RCC 7860 (cell line): ENCODE results near the gene PRPF38B.
"Not testable (repeated sequence)": the region's sequence is repeated elsewhere in the genome, so short reads cannot be mapped to it uniquely, and the experiment has no call there.

ENCODE experiments used
- DNase-seq: peaks from one replicate; pipeline ENCODE4 v3.0.0-alpha.2; 2015; ENCODE audit warnings: low spot score
- FAIRE-seq: peaks from 2 replicates; lab custom pipeline; 2012; peaks lifted over from hg19 to GRCh38; lab: Jason Lieb, UNC

Gene PRPF38B, protein sequence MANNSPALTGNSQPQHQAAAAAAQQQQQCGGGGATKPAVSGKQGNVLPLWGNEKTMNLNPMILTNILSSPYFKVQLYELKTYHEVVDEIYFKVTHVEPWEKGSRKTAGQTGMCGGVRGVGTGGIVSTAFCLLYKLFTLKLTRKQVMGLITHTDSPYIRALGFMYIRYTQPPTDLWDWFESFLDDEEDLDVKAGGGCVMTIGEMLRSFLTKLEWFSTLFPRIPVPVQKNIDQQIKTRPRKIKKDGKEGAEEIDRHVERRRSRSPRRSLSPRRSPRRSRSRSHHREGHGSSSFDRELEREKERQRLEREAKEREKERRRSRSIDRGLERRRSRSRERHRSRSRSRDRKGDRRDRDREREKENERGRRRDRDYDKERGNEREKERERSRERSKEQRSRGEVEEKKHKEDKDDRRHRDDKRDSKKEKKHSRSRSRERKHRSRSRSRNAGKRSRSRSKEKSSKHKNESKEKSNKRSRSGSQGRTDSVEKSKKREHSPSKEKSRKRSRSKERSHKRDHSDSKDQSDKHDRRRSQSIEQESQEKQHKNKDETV

DNA sequence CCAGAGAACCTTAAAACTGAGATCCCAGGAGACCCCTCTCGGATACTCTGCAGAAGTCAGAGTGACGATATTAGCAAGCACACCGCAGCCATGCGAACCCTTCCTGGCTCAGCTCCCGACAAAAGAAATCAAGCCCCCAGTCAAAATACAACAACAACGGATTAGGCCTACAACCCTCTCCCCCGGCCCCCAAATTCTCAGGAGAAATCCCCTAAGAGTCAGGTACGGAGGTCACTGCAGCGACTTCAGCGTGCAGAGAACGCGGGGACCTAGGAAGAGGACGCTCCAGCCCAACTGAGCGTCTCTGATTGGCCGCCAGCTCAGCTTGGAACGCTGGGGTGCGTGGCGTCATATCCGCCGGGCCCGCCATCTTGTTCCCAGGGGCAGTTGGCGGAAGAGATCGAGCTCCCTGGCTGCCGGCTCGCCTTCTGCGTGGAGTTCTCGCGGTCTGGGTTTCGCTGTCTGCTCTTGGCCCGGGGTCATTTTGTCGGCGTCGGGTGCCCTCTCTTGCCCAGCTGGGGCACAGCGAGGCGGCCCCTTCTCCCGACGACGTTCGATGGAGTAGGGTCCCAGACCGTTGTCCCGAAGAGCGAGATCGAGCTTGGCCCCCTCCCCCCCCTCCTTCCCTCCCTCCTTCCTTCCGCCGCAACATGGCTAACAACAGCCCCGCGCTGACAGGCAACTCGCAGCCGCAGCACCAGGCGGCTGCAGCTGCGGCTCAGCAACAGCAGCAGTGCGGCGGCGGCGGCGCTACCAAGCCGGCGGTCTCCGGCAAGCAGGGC lies at the start of gene PRPF38B:
TSS of gene PRPF38B (plus strand) at position 369 of the 782 bp plus-strand sequence. CDS start at position 651, 282 bp downstream.
- peak; percentile 71 for FAIRE-seq

DNA sequence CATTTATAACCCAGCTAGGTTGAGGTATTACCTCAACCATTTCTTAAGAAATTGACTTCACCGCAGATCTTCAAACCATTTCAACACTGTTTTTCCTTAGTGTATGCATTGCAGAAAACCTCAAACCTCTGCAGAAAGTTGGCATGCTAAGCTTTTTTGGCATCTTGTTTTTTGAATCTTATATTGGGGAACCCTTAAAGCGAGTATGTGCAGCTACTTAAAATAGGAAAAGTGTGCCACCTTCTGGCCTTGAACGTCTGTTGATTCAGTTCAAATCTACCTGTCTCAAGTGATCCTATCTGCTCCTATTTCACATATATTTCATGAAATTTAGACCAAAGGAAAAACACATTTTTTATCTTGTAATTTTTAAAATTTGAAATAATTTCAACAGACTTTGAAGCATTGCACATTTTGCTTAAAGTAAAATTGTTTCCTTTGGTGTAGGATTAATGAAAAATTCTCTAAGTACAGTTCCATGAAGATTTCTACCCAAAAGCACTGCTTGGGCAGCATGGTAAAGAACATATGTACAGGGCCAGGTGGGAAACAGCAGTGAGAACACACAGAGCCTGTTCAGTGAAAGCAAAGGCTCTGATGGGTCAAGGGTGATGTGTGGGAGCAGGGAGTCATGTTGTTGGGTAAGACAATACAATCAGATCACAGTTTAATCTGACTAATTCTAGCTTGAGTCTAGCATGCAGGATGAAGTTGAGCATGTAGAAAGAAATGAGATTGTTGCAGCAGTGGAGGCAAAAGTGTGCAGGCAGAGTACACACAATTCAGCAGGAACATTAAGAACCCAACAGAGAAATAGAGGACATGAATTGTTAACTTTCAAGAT lies 48.4 kb upstream of the PRPF38B start:
- DNase-seq (peak; percentile 36), FAIRE-seq (peak; percentile 52)

More for the DNA sequence above, at the start of gene PRPF38B:
- DNase-seq = peak; percentile 77

DNA sequence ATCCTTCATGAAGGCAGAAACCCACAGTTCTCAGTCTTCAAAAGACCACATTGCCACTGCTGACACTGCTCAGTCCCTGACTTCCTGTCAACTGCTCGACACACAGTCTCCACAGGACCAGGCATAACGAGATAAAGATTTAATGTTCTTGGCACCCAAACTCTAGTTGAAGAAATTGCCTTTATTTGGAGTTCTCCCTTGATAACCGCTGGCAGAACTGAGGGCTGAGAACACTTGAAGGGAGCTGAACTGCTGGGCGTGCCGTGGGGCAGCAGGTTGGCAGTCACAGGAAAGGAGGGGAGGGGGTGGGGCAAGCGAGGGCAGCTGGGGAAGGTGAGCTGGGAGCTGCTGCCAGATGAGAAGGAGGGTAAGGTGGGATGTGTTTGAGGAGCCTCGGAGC lies 47.1 kb upstream of the PRPF38B start:
- DNase-seq (no peak), FAIRE-seq (no peak)

DNA sequence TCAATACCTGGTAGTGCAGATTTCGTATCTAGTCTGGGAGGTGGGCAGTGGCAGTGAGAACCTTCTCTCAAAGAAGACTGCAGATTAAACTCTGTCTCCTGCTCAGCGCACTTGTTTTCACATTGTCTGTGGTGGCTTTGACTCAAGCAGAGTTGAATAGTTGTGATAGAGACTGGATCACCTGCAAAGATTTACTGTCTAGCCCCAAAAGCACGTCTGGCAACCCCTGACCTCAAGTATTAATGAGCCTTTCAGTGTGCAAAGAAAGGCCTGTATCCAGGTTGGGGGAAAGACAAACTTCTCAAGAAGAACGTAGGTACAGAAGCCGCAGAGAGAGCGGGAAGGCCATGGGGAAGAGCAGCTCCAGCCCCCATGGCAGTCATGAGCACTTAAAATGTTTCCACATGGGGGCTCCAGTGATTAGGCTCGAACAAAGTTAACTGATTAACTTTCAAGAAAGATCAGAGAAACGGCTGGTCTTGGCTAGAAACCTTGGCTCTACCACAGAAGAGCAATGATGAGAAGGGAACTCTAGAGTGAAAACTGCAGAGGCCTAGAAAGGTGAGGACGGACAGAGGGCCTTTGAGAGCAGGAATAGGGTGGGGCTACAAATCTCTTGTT lies 46.4 kb upstream of the PRPF38B start:
- FAIRE-seq = no peak

DNA sequence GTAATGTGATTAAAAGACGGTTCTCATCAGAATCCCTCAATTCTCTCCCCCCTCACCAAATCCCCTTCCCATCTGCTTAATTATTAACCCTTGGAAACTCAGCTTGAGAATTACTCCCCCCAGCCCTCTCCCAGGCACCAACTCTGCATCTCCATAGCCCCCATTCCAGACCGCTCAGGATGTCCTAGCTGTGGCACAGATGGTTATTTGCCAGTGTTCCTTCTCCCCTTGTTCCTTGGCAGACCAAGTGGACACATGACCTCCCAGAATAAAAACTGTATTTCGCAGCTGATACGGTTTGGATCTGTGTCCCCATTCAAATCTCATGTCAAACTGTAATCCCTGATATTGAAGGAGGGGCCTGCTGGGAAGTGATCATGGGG lies 45.9 kb upstream of the PRPF38B start:
- FAIRE-seq = no peak
- DNase-seq = no peak

More for the DNA sequence above, 46.4 kb upstream of the PRPF38B start:
- no peak for DNase-seq

DNA sequence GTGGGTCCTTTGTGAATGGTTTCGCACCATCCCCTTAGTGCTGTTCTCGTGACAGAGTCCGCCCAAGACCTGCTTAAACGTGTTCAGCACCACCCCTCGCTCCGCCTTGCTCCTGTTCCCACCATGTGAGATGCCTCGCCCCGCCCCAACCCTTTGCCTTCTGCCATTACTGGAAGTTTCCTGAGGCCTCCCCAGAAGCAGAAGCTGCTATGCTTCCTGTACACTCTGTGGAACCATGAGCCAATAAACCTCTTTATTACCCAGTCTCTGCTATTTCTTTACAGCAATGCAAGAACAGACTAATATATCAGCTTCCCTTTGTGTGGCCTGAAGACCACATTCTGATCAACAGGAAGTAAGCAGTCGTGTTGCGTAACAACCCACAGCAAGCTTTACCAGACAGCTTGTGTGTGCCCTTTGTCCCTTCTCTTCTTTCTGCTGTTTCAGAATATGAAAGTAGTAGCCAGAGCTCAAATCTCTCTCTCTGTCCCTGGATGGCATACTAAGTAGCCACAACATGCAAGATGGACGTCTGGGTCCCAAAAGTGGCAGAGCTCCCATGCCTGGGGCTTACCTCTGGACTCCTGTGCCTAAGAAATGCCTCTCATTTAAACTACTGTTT lies 45.4 kb upstream of the PRPF38B start:
- DNase-seq (no peak), FAIRE-seq (no peak)

DNA sequence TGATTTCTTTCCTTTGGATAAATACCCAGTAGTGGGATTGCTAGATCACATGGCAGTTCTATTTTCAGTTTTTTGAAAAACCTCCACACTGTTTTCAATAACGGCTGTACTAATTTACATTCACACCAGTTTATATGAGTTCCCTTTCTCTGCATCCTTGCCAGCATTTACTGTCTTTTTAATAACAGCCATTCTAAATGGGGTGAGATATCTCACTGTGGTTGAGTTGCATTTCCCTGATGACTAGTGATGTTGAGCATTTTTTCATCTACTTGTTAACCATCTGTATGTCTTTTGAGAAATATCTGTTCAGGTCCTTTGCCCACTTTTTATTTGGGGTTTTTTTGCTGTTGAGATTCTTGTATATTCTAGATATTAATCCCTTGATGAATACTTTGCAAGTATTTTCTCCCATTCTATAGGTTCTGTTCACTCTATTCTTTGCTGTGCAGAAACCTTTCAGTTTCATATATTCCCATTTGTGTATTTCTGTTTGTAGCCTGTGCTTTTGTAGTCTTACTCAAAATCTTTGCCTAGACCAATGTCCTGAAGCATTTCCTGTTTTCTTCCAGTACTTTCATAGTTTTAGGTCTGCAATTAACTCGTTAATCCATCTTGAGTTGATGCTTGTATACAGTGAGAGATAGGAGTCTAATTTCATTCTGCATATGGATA lies 38.5 kb upstream of the PRPF38B start:
- DNase-seq (no peak), FAIRE-seq (no peak)

DNA sequence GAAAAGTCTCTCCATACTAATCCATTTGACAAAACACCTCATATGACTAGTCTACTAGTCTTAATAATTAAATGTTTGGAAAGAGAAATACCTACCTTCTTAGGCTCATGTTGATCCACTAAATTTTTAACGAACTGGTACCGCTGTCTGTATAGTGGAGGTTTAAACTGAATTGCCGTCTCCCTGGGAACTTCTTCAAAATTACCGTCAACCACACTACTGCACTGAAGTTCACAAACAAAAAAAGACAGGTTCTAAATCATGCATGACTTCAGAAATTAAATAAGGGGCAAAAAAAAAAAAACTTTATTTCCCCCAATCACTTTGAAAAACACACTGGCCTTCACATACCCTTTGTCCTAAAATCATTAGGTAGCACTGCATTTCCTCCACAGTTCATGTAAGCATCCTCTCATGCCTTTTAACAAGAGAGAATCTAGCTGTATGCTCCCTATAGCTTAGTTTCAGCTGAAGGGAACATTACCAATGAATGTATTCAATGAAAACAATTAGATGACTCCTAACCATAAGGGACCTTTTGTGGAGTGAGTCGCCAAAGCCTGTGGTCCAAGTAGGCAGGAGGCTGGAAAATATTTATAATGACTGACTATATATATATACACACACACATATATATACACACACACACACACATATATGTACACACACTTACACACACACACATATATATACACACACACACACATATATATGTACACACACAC lies 34.6 kb upstream of the PRPF38B start:
- DNase-seq (no peak), FAIRE-seq (no peak)

DNA sequence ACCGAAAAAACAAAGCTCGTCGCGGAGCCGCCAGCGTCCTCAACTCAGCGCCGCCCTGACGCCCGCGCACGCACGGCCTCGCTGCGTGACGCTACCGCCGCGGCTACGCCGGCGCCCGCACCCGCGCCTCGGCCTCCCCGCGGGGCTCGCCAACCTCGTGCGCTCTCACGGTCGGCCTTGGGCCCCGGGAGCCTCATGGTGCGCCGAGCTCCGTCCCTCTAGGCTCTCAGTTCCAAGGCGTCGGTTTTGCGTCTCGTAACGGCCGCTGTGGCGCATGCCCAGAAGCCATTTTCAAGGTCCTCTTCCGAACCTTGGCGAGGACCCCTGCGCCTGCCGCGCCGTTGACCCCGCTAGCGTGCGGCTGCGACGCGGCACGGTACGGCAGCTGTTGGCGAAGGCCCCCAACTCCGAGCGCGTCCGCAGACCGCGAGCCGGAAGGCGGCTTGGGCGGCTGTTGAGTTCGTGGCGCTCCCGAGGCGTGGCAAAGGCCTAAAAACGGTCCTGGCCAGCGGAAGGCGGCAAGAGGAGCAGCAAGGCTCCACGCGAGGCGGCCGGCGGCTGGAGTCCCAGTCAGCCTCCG lies 31.0 kb upstream of the PRPF38B start, which contains the start of gene HENMT1:
TSS of gene HENMT1 (minus strand) at position 64 of the 580 bp plus-strand sequence. CDS start 1,209 bp downstream, outside the sequence.
- DNase-seq (no peak), FAIRE-seq (no peak)

DNA sequence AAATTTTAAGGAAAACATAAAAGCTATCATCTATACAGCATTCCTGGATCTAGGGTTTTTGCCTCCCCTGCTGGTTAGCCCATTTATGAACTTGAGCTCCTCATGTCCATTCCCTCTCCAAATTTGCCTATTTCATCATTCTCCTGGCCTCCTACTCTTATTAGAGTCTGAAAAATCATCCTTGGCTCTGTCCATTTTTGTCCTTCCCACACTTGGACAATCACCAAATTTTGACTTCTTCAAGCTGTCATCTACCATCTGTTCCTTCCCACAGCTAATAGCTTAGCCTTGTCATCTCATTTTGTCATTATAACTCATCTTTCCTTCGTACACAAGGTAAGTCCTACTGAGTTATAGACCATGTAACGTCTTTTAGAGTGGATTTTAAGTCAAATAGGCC lies 29.0 kb upstream of the PRPF38B start:
- DNase-seq = no peak
- no peak for FAIRE-seq

DNA sequence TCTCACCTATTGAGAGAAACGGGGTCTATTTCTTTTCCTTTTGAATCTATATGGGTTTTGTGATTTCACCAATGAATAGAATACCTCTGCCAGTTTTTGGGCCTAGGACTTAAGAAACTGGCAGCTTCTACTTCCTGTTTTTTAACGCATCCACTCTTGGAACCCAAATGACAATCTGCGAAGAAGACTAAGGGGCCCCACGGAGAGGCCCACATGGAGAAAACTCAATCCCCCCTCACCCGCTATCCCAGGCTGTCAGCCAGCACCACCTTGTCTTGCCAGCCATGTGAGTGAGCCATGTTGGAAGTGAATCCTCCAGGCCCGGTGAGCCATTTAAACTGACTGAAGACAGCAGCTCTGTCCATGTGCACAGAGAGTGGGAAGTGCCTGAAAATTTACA lies 27.6 kb upstream of the PRPF38B start:
- FAIRE-seq = no peak
- DNase-seq = no peak

DNA sequence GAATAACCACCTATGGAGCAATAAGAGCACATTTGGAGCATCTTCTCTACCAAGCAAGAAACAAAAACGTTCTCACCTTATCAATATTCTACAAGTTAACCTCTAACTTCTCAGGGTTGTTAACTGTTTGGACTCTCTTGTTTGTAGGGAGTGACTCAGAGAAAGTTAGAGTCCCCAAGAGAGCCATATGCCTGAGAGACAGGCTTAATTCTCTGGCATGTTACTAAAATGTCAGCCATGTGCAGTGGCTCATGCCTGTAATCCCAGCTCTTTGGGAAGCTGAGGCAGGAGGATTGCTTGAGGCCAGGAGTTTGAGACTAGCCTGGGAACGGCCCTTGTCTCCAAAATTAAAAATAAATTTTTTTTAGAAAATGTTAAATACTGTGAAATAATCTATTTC lies 27.0 kb upstream of the PRPF38B start:
- DNase-seq (no peak), FAIRE-seq (no peak)

DNA sequence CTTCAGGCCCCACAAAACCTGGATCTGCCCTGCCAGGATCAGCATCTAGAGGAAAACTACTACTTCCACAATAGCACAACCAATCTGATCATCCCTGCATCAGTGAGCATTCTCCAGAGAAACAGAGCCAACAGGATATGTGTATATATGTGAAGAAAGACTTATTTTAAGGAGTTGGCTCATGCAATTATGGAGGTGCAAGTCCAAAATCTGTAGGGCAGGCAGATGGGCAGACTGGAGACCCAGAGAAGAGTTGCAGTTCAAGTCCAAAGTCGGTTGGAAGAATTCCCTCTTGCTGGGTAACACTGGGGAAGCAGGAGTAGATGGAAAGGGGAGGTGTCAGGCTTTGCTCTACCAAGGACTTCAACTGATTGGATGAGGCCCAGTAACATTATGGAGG lies 26.3 kb upstream of the PRPF38B start:
- FAIRE-seq (no peak), DNase-seq (no peak)

DNA sequence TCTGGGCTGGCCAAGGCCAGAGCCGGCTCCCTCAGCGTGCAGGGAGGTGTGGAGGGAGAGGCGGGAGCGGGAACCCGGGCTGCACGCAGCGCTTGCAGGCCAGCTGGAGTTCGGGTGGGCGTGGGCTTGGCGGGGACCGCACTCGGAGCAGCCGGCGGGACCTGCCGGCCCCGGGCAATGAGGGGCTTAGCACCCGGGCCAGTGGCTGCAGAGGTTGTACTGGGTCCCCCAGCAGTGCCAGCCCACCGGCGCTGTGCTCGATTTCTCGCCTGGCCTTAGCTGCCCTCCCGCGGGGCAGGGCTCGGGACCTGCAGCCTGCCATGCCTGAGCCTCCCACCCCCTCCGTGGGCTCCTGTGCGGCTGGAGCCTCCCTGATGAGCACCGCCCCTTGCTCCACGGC lies 24.7 kb upstream of the PRPF38B start:
- not testable (repeated sequence) for DNase-seq, FAIRE-seq

DNA sequence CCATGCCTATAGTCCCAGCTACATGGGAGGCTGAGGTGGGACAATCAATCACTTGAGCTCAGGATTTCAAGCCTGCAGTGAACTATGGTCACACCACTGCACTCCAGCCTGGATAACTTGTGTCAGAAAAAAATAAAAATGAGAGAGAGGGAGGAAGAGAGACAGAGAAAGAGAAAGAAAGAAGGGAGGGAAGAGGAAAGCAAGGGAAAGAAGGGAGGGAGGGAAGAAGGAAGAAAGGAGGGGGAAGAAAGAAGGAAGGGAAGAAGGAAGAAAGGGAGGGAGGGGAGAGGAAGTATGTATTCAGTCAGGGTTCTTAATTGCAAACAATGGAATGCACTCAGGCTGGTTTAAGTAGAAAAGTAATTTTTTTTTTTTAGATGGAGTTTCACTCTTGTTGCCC lies 23.3 kb upstream of the PRPF38B start:
- DNase-seq (no peak), FAIRE-seq (no peak)

DNA sequence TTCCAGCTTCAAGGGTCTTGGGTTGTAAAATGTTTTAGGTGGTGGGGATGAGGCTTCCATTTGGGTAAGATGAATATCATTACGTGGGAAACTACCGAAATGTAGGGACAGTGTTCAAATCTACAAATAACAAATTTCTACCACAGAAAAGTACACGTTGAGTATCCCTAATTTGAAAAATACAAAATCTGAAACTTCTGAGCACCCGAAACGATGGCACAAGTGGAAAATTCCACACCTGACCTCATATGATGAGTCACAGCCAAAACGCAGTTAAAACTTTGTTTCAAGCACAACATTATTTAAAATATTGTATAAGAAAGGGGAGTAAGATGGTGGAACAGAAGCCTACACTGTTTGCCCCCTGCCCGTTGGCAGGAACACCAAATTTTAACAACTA lies 22.4 kb upstream of the PRPF38B start:
- DNase-seq (no peak), FAIRE-seq (no peak)

DNA sequence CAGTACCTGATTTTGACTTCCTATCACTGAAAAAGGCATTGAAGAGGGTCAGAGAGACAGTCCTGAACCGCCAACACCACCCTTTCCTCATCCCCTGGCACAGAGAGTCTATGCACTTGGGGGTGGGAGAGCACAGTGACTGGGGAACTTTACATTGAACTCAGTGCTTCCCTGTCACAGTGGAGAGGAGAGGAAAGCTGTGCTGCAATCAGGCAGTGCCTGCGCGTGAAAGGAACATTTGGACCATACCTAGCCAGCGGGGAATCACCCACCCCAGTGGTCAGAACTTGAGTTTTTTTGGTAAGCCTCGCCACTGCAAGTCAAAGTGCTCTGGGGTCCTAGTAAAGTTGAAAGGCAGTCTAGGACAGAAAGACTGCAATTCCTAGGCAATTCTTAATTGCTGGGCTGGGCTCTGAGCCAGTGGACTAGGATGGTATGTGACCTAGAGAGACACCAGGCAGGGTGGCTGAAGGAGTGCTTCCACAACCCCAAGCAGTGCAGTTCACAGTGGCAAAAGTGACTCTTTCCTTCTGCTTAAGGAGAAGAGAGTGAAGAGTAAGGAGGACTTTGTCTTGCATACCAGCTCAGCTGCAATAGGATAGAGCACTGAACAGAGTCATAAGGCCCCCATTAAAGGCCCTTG lies 21.9 kb upstream of the PRPF38B start:
- DNase-seq (no peak), FAIRE-seq (no peak)

DNA sequence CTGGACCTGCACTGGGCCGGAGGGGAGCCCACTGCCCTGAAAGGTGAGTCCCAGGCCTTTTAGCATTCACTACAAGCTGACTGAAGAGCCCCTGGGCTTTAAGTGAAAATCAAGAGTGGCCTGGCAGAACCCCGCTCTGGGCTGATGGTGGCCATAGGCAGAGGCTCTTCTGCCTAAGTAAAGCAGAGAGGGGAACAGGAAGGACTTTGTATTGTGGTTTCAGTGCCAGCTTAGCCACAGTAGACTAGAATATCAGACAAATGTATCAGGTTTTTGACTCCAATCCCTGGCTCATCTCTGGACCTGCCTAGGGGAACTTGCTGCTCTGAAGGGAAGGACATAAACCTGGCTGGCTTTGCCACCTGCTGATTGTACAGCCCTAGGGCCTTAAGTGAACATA lies 21.0 kb upstream of the PRPF38B start:
- DNase-seq = no peak
- FAIRE-seq = no peak
